HEK293 (cell line): ENCODE data around the gene SH3PXD2B.

ENCODE experiments used
- CTCF ChIA-PET: fragments of 350-600 bp; formaldehyde crosslinking; extraction: SDS; loops from one replicate; lab custom pipeline; 2021; ENCODE audit warnings: antibody characterized with exemption; lab: Yijun Ruan, JAX
- POLR2A ChIA-PET: fragments of 300-600 bp; formaldehyde crosslinking; extraction: SDS; loops from one replicate; lab custom pipeline; 2020; ENCODE audit warnings: antibody characterized with exemption, inconsistent platforms; lab: Yijun Ruan, JAX
- H3K27ac ChIP-seq: fragments of 200-500 bp; sonication (Bioruptor generic); 2 replicates; pipeline ENCODE4 v1.5.1; 2014; ENCODE audit warnings: low read depth, low read length, control low read depth, inconsistent platforms; ENCODE audit errors: extremely low read depth
- H3K36me3 ChIP-seq, 2 experiments: fragments of 200-500 bp in 1 of 2; sonication (Bioruptor generic) in 1 of 2; 1 replicate in 1 of 2; 2 replicates in 1 of 2; pipeline ENCODE4 v1.5.1; 2014 to 2017; ENCODE audit warnings: inconsistent platforms in 2 of 2, low read length in 2 of 2; ENCODE audit not compliant: control insufficient read depth in 2 of 2, insufficient read depth in 1 of 2
- H3K4me1 ChIP-seq: fragments of 200-500 bp; sonication (Bioruptor generic); 2 replicates; pipeline ENCODE4 v1.5.1; 2014; ENCODE audit warnings: mild to moderate bottlenecking, low read length, inconsistent platforms; ENCODE audit not compliant: control insufficient read depth, insufficient read depth
- H3K4me3 ChIP-seq: 2 replicates; pipeline ENCODE4 v1.5.1; 2011; ENCODE audit warnings: low read depth, mild to moderate bottlenecking, control low read depth, low read length, moderate library complexity
- H3K9me3 ChIP-seq: fragments of 200-500 bp; sonication (Bioruptor generic); 2 replicates; pipeline ENCODE4 v1.5.1; 2014; ENCODE audit warnings: low read depth, low read length, inconsistent platforms; ENCODE audit not compliant: control insufficient read depth, insufficient read depth
- BCL11B ChIP-seq: fragments of 450-650 bp; formaldehyde crosslinking; IDR thresholded peaks from 2 replicates; pipeline ENCODE4 v1.5.1; 2016; ENCODE audit warnings: low read depth, missing biosample characterization, missing genetic modification characterization
- HOXC10 ChIP-seq: sonication (generic); formaldehyde crosslinking; IDR thresholded peaks from 2 replicates; pipeline ENCODE4 v1.8.1; 2023; ENCODE audit warnings: mild to moderate bottlenecking, missing genetic modification reagents
- KLF17 ChIP-seq: fragments of 450-650 bp; formaldehyde crosslinking; IDR thresholded peaks from 2 replicates; pipeline ENCODE4 v1.5.1; 2016; ENCODE audit warnings: missing biosample characterization, missing genetic modification characterization
- OSR2 ChIP-seq: fragments of 450-650 bp; formaldehyde crosslinking; IDR thresholded peaks from 2 replicates; pipeline ENCODE4 v1.5.1; 2016; ENCODE audit warnings: missing biosample characterization, missing genetic modification characterization
- PATZ1 ChIP-seq: fragments of 450-650 bp; formaldehyde crosslinking; IDR thresholded peaks from 2 replicates; pipeline ENCODE4 v1.5.1; 2016; ENCODE audit warnings: missing biosample characterization, missing genetic modification characterization
- PRDM1 ChIP-seq: fragments of 450-650 bp; formaldehyde crosslinking; IDR thresholded peaks from 2 replicates; pipeline ENCODE4; 2016; ENCODE audit warnings: missing biosample characterization, missing genetic modification characterization
- ZBTB26 ChIP-seq: fragments of 450-650 bp; formaldehyde crosslinking; optimal IDR thresholded peaks from 2 replicates; pipeline ENCODE3; 2016; ENCODE audit warnings: missing biosample characterization, mild to moderate bottlenecking, missing genetic modification characterization
- ZIC2 ChIP-seq: fragments of 450-650 bp; formaldehyde crosslinking; IDR thresholded peaks from 2 replicates; pipeline ENCODE4 v1.5.1; 2016; ENCODE audit warnings: missing biosample characterization, missing genetic modification characterization
- ZNF10 ChIP-seq: fragments of 450-650 bp; formaldehyde crosslinking; IDR thresholded peaks from 2 replicates; pipeline ENCODE4 v1.5.1; 2017; ENCODE audit warnings: missing biosample characterization, missing genetic modification characterization
- ZNF140 ChIP-seq: fragments of 450-650 bp; formaldehyde crosslinking; IDR thresholded peaks from 2 replicates; pipeline ENCODE4 v1.5.1; 2016; ENCODE audit warnings: missing biosample characterization, missing genetic modification characterization
- ZNF221 ChIP-seq: fragments of 450-650 bp; formaldehyde crosslinking; IDR thresholded peaks from 2 replicates; pipeline ENCODE4 v1.5.1; 2017; ENCODE audit warnings: missing biosample characterization, missing genetic modification characterization, borderline replicate concordance
- ZNF23 ChIP-seq: fragments of 450-650 bp; formaldehyde crosslinking; IDR thresholded peaks from 2 replicates; pipeline ENCODE4 v1.5.1; 2016; ENCODE audit warnings: missing biosample characterization, missing genetic modification characterization, borderline replicate concordance
- ZNF274 ChIP-seq, 2 experiments: fragments of 200-500 bp in 1 of 2; fragments of 450-650 bp in 1 of 2; sonication (Bioruptor generic) in 1 of 2; formaldehyde crosslinking in 1 of 2; IDR thresholded peaks; 2 replicates each; pipeline versions ENCODE4 v1.5.1 to v1.6.1; 2014 to 2016; ENCODE audit warnings: borderline replicate concordance in 1 of 2, inconsistent platforms in 1 of 2, low read length in 1 of 2, missing biosample characterization in 1 of 2, missing genetic modification characterization in 1 of 2
- ZNF302 ChIP-seq: fragments of 450-650 bp; formaldehyde crosslinking; IDR thresholded peaks from 2 replicates; pipeline ENCODE4 v1.5.1; 2016; ENCODE audit warnings: missing biosample characterization, missing genetic modification characterization, low read depth
- ZNF324 ChIP-seq: fragments of 450-650 bp; formaldehyde crosslinking; IDR thresholded peaks from 2 replicates; pipeline ENCODE4 v1.5.1; 2016; ENCODE audit warnings: missing biosample characterization, missing genetic modification characterization
- ZNF366 ChIP-seq: fragments of 450-650 bp; formaldehyde crosslinking; conservative IDR thresholded peaks from 2 replicates; pipeline ENCODE4 v1.5.1; 2016; ENCODE audit warnings: missing biosample characterization, missing genetic modification characterization
- ZNF398 ChIP-seq: fragments of 450-650 bp; formaldehyde crosslinking; IDR thresholded peaks from 2 replicates; pipeline ENCODE4 v1.5.1; 2017; ENCODE audit warnings: missing biosample characterization, missing genetic modification characterization
- ZNF449 ChIP-seq: fragments of 450-650 bp; formaldehyde crosslinking; IDR thresholded peaks from 2 replicates; pipeline ENCODE4 v1.5.1; 2017; ENCODE audit warnings: missing biosample characterization, mild to moderate bottlenecking, missing genetic modification characterization, moderate library complexity
- ZNF510 ChIP-seq: fragments of 450-650 bp; formaldehyde crosslinking; IDR thresholded peaks from 2 replicates; pipeline ENCODE4 v1.5.1; 2018; ENCODE audit warnings: mild to moderate bottlenecking, missing genetic modification characterization, missing biosample characterization; ENCODE audit not compliant: insufficient replicate concordance
- ZNF558 ChIP-seq: fragments of 450-650 bp; formaldehyde crosslinking; IDR thresholded peaks from 2 replicates; pipeline ENCODE4 v1.5.1; 2016; ENCODE audit warnings: missing biosample characterization, missing genetic modification characterization
- ZNF596 ChIP-seq: fragments of 450-650 bp; IDR thresholded peaks from 2 replicates; pipeline ENCODE4 v1.5.0; 2018; ENCODE audit warnings: missing biosample characterization, mild to moderate bottlenecking, missing genetic modification characterization, moderate library complexity
- ZNF610 ChIP-seq: fragments of 450-650 bp; formaldehyde crosslinking; IDR thresholded peaks from 2 replicates; pipeline ENCODE4 v1.5.1; 2016; ENCODE audit warnings: missing biosample characterization, missing genetic modification characterization, borderline replicate concordance
- ZNF664 ChIP-seq: fragments of 450-650 bp; formaldehyde crosslinking; IDR thresholded peaks from 2 replicates; pipeline ENCODE4 v1.5.1; 2016; ENCODE audit warnings: missing biosample characterization, missing genetic modification characterization
- ZNF677 ChIP-seq: fragments of 450-650 bp; IDR thresholded peaks from 2 replicates; pipeline ENCODE4 v1.5.0; 2018; ENCODE audit warnings: missing biosample characterization, mild to moderate bottlenecking, missing genetic modification characterization, moderate library complexity
- ZNF777 ChIP-seq: fragments of 450-650 bp; formaldehyde crosslinking; IDR thresholded peaks from 2 replicates; pipeline ENCODE4 v1.5.1; 2017; ENCODE audit warnings: missing biosample characterization, missing genetic modification characterization, borderline replicate concordance

Gene SH3PXD2B

GRCh38 chr5:172283862-172284610, 170.3 kb downstream of the SH3PXD2B start (continued):
- TF ChIP-seq ZNF398 (tag by site-specific recombination) (peak; percentile 99), ZNF596 (tag by site-specific recombination) (no peak), ZNF140 (tag by site-specific recombination) (no peak), PRDM1 (tag by site-specific recombination) (peak; percentile 97), ZNF324 (tag by site-specific recombination) (no peak), KLF17 (tag by site-specific recombination) (peak; percentile 50; the same call in 1 of the 2 replicates), PATZ1 (tag by site-specific recombination) (peak; percentile 93), ZNF302 (tag by site-specific recombination) (no peak), ZNF558 (tag by site-specific recombination) (no peak), ZNF449 (tag by site-specific recombination) (no peak; the same call in 1 of the 2 replicates), ZNF610 (tag by site-specific recombination) (no peak), ZNF777 (tag by site-specific recombination) (peak; percentile 39; the same call in 1 of the 2 replicates), ZNF664 (tag by site-specific recombination) (no peak), OSR2 (tag by site-specific recombination) (no peak), ZNF23 (tag by site-specific recombination) (no peak)

GRCh38 chr5:172283020-172283861, 171.1 kb downstream of the SH3PXD2B start, which contains the start of gene UBTD2:
Gene UBTD2, minus strand, starts transcription at chr5:172283764. Its CDS starts 99 bp downstream, at chr5:172283665.
- Histone ChIP-seq H3K4me3 (peak within 1 kb of the TSS; percentile 93), H3K9me3 (no peaks in the 10 kb centered on the region), H3K36me3 (peaks cover 0 to 4% of the 10 kb centered on the region in 2 experiments; a peak in 2 of 3 replicates), H3K4me1 (peaks cover 18% of the 10 kb centered on the region), H3K27ac (peak within 1 kb of the TSS; percentile 94)
- POLR2A ChIA-PET = interaction anchor here (0.6 to 2.2 kb wide), 8 partner anchors 10 to 276 kb away, joined by 3 to 18 read pairs (median 3); partner anchors contain the start of genes FBXW11 and STK10
- CTCF ChIA-PET = interaction anchor here (0.6 to 2.1 kb wide), 14 partner anchors 8 to 1752 kb away, joined by 3 to 7 read pairs (median 3); no protein-coding TSS in a partner anchor
- TF ChIP-seq ZNF366 (tag by site-specific recombination) (peak; percentile 56; the same call in 1 of the 2 replicates), ZNF274 (IDR thresholded peaks at IDR 0.05; ENCODE audit: low read length) (no peak), ZNF274 (tag by site-specific recombination; IDR thresholded peaks at IDR 0.05; ENCODE audit: borderline replicate concordance) (no peak), HOXC10 (0 out of 2 replicates have a peak, but pooled peaks have one; percentile 42), ZBTB26 (tag by site-specific recombination) (peak; percentile 88), ZNF510 (tag by site-specific recombination) (no peak), ZIC2 (tag by site-specific recombination) (peak; percentile 89), ZNF677 (tag by site-specific recombination) (no peak), ZNF10 (tag by site-specific recombination) (no peak), BCL11B (0 out of 2 replicates have a peak, but pooled peaks have one; percentile 41), ZNF221 (tag by site-specific recombination) (no peak)
